ENCODE measurements around the gene HS3ST3B1. TPM values are rescaled to one million over a fixed set of nuclear protein-coding genes. Genes with fewer than 3 reads are reported as not detected.

Gene HS3ST3B1
- total RNA-seq, 4 donors from 2014 or later: 1.2 to 3.9 (median 2.2) TPM

DNA sequence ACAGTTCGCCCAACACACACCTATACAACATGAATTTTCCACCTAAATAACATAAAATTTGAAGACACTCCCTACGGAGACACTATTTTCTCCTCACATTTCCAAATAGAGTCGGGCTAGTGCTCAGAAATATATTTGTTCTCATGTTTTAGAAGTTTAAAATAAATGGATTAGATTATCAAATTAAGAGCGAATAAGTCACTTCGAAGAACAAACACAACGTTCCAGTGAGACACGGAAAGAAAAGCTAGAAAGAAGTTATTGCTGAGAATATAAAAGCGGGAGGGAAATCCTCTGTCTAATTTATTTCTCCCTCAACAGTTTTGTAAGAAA lies 2.0 kb upstream of the HS3ST3B1 start:
- WGBS, 2 donors: 14 to 20% methylated on average over 8 of the region's 8 CpGs
- Histone ChIP-seq H3K9me3 (no peaks in the 10 kb centered on the region), H3K36me3 (no peaks in the 10 kb centered on the region), H3K4me3 (replicated peaks in 1 of 3) (no peak overlapping the region), H3K27ac (no peak overlapping the region), H3K27me3 (peaks cover 46% of the 10 kb centered on the region), H3K4me1 (peaks cover 33 to 53% of the 10 kb centered on the region in 2 donors)
- TF ChIP-seq, protein P1, sequence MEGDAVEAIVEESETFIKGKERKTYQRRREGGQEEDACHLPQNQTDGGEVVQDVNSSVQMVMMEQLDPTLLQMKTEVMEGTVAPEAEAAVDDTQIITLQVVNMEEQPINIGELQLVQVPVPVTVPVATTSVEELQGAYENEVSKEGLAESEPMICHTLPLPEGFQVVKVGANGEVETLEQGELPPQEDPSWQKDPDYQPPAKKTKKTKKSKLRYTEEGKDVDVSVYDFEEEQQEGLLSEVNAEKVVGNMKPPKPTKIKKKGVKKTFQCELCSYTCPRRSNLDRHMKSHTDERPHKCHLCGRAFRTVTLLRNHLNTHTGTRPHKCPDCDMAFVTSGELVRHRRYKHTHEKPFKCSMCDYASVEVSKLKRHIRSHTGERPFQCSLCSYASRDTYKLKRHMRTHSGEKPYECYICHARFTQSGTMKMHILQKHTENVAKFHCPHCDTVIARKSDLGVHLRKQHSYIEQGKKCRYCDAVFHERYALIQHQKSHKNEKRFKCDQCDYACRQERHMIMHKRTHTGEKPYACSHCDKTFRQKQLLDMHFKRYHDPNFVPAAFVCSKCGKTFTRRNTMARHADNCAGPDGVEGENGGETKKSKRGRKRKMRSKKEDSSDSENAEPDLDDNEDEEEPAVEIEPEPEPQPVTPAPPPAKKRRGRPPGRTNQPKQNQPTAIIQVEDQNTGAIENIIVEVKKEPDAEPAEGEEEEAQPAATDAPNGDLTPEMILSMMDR (IDR thresholded peaks at IDR 0.05): no peak
- TF ChIP-seq POLR2A (IDR thresholded peaks at IDR 0.05): no peak
- DNase-seq: no peak
- intact Hi-C loops (cut with DNase I): no loop called here

DNA sequence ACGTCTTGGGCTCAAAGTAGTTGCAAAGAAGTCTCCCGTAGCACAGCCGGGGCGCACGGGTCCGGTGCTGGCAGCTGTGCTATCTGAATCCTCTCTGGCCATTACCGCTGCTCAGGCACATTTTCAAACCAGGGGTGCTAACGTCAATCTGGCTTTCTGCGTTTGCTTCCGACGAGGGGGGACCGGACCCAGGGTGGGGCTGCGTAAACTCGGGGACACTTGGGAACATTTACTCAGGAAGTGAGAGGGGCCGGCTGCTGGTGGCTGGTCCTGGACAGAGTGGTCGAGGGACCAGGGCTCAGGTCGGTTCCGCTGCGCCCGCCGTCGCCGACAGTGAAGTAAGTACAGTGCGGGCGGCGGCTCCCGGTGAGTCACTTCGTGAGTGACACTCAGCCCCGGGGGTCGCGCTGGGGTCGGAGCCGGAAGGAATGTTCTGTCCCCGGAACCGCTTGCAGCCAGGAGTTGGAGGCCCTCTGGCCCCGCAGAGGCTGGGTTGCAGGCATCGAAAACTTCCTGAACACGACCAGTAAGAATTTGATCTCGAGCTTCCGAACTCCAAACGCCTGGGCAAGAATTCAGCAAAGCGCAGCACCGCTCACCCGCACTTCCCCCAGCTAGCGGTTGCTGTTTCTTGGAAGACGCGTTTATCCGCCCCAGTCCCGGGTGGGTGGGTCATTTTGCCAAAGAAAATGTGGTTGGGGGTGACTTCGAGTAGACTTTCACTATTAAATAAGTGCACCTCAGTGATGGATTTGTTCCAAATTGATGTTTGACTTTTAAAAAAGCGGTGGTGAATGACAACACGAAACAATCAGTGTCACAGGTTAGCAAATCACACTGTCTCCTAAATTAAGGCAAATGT lies 1.4 kb upstream of the HS3ST3B1 start:
- WGBS, 2 donors: 2 to 3% methylated on average over 40 to 41 of the region's 52 CpGs
- Histone ChIP-seq H3K36me3 (no peaks in the 10 kb centered on the region), H3K9me3 (no peaks in the 10 kb centered on the region), H3K4me1 (peaks cover 34 to 56% of the 10 kb centered on the region in 2 donors), H3K27me3 (peaks cover 44% of the 10 kb centered on the region), H3K27ac (no peak overlapping the region), H3K4me3 (replicated peaks in 1 of 3) (peak overlapping the region in 1 of 3 donors; percentile 39)
- intact Hi-C loops (cut with DNase I): loop anchor here (5.0 kb wide), 1 partner anchor 697 kb away; the partner anchor contains the start of gene HS3ST3A1
- no peak for TF ChIP-seq POLR2A (IDR thresholded peaks at IDR 0.05)
- TF ChIP-seq, protein P1 (IDR thresholded peaks at IDR 0.05): no peak
- DNase-seq: peak; percentile 7 to 21

DNA sequence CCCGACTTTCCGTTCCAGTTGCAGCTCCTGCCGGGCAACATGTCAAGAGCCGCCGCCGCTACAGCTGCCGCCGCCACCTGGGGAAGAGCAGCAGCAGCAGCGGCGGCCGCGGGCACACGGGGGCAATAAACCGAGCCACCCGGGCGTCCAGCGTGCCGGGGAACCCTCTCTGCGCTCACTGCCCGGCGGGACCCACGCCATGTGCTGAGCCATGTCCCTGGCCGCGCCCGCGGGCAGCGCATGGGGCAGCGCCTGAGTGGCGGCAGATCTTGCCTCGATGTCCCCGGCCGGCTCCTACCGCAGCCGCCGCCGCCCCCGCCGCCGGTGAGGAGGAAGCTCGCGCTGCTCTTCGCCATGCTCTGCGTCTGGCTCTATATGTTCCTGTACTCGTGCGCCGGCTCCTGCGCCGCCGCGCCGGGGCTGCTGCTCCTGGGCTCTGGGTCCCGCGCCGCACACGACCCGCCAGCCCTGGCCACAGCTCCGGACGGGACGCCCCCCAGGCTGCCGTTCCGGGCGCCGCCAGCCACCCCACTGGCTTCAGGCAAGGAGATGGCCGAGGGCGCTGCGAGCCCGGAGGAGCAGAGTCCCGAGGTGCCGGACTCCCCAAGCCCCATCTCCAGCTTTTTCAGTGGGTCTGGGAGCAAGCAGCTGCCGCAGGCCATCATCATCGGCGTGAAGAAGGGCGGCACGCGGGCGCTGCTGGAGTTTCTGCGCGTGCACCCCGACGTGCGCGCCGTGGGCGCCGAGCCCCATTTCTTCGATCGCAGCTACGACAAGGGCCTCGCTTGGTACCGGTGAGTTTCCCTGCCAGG lies 604 bp downstream of the HS3ST3B1 start:
- no peaks in the 10 kb centered on the region for H3K36me3 ChIP-seq
- peak overlapping the region in 2 of 3 donors; percentile 31 for H3K27ac ChIP-seq
- H3K9me3 ChIP-seq: no peaks in the 10 kb centered on the region
- H3K4me1 ChIP-seq: peaks cover 34 to 56% of the 10 kb centered on the region in 2 donors
- H3K4me3 ChIP-seq (replicated peaks in 1 of 3): peak overlapping the region; percentile 19 to 41 (median 39)
- WGBS, 2 donors: 2% methylated on average over 23 of the region's 90 CpGs; no CpG with 5 or more reads in 1 of the 2 donors
- intact Hi-C loops (cut with DNase I): loop anchor here (5.0 kb wide), 1 partner anchor 699 kb away; the partner anchor contains the start of gene HS3ST3A1
- no peak for TF ChIP-seq POLR2A (IDR thresholded peaks at IDR 0.05)
- TF ChIP-seq, protein P1 (IDR thresholded peaks at IDR 0.05): peak in 1 of 6 experiments; percentile 20
- DNase-seq: no peak
- H3K27me3 ChIP-seq: peaks cover 38% of the 10 kb centered on the region

DNA sequence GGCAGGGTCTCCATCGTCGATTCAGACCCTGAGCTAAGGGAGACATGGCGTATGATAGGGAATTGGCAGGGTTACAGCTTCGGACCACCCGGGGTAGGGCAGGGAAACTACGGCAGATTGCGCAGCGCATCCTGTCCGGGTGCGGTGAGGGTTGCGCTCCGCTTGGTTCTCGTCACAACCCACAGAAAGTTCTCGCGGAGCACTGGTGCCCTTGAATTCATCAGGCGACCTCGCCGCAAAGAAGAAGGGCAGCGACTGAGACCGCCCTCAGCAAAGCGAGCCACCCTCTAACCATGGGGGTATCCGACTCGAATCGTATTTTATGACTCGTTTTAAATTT lies 1.2 kb downstream of the HS3ST3B1 start:
- Histone ChIP-seq H3K4me1 (peaks cover 31 to 54% of the 10 kb centered on the region in 2 donors), H3K27me3 (peaks cover 33% of the 10 kb centered on the region), H3K4me3 (replicated peaks in 1 of 3) (peak overlapping the region; percentile 19 to 41 (median 39)), H3K36me3 (no peaks in the 10 kb centered on the region), H3K9me3 (no peaks in the 10 kb centered on the region), H3K27ac (peak overlapping the region in 1 of 3 donors; percentile 31)
- intact Hi-C loops (cut with DNase I): loop anchor here (5.0 kb wide), 1 partner anchor 700 kb away; the partner anchor contains the start of gene HS3ST3A1
- 0 to 4% methylated on average over 9 to 23 of the region's 25 CpGs for WGBS, 2 donors
- TF ChIP-seq, protein P1 (IDR thresholded peaks at IDR 0.05): no peak
- TF ChIP-seq POLR2A (IDR thresholded peaks at IDR 0.05): peak in 1 of 2 donors; percentile 2
- DNase-seq: peak in 1 of 2 donors; percentile 10
